HG03025 (cell line): Measurements from ENCODE around the gene FMNL2.

ENCODE experiments used
- ATAC-seq: cut with Tn5 transposase; IDR thresholded peaks from one replicate; pipeline ENCODE4 v1.9.1; 2021; ENCODE audit warnings: mild to moderate bottlenecking, moderate library complexity; ENCODE audit not compliant: unreplicated experiment, low FRiP score

FMNL2 gene

DNA sequence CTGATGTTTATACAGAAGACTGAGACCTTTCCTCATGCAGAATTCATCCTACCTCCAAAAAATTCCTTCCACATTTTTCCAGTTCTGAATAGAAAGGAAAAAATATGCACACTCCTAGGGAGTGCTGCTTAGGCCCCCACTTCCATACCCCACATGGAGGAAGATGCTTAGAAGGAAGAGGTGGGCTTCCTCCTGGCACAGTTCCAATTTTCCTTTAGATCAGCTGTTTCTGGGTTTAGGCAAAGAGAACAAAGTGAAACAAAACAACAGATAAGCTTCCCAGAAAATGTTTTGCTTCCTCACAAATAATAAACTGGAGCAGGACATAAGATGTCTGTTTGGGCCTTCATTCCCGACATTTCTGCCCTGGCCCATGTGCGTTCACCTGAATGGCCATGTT, 209.7 kb downstream of the FMNL2 start:
- ATAC-seq: no peak

DNA sequence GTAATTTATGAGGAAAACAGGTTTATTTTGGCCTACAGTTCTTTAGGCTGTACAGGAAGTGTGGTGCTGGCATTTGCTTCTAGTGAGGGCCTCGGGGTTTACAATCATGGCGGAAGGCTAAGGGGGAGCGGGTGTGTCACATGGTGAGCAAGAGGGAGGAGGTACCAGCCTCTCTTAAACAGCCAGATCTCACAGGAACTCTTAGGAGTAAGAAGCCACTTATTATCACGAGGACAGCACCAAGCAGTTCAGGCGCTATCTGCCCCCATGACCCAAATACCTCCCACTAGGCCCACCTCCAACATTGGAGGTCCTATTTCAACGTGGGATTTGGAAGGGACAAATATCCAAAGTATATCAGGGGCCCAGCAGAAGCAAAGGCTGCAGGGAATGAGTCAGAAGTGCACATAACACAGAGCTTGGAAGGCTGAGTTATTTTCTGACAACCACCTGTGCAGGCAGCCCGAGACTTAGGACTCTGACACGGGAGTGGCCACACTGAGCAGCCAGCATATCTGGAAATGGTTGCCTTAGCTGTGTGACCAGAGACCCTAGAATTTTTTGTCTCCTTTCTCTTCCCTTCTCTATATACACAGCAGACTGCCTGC, 211.4 kb downstream of the FMNL2 start:
- ATAC-seq: no peak

GRCh38 chr2:152548111-152548875, 213.3 kb downstream of the FMNL2 start:
- no peak for ATAC-seq

GRCh38 chr2:152548996-152549395, 214.0 kb downstream of the FMNL2 start:
- no peak for ATAC-seq

DNA sequence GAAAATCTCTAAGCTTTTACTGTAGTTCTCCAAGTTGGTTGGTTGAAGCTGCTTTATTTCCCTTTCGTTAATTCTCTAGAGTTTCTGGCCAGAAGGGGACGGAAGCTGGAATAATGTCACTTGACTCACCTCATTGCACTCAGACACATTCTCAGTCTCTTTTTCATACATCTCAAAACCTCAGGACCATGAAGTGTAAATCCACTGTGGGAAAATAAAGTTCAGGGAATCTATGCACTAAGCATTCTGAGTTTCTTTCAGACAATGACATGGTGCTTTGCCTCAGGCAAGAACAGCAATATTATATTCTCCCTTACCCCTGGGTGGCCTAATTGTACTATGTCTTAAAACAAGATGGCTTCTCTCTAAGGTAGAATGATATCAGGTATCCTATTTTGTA, 214.4 kb downstream of the FMNL2 start:
- no peak for ATAC-seq

- no peak for ATAC-seq
These were observed 215.4 kb downstream of the FMNL2 start for GRCh38 chr2:152550386-152550785.

DNA sequence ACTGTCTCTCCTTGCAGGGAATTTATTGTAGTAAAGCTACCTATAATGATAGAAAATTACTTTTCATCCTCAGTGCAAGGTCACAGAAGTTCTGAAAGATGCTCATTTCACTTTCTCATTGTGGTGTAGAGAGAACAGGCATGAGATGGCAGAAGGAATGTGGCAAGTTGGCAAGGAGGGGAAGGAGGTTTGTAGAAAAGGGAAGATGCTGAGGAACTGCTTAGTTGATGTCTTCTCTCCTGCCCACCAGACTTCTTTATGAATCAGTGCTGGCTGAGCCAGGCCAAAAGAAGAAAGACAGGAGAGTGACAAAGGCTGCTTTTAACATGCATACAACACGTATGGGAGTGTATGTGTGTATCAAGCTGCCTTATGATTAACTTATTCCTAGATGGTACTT, 217.9 kb downstream of the FMNL2 start:
- ATAC-seq: no peak

GRCh38 chr2:152553518-152553917, 218.5 kb downstream of the FMNL2 start:
- ATAC-seq: no peak

DNA sequence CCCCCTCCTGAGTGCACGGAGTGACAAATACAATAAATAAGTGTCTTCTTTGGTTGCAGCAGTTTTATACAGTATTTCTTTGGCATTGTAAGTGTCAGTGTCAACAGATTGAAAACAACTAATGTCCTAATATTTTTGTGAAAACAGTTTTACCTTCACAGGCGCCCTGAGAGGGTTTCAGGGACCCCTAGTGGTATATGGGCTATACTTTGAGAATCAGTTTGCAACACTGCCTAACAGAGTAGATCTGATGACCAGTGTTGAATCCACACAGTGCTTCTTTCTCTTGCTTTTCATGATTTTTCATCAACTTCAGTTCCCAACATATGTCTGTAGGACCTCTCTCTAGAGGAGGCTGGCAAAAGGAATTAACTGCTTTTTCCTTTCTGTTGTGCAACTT, 220.1 kb downstream of the FMNL2 start:
- ATAC-seq: no peak

DNA sequence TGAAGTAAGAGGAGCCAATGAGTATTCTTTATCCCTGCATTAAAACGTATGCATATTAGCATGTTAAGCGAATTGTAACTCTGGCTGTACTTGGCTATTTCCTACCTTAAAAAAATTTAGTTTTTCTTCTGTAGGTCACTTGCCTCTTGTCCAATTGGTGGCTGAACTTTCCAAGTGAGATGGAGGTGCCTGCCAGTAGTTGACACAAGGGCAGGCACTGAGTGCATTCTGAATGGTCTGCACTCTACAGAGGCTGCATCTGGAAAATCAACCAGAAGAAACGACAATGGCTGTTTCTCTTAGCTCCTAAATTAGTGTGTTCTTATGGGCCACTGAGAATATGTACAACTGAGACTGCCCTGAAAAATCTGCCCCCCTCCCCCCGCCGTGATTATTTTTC, 221.5 kb downstream of the FMNL2 start:
- no peak for ATAC-seq

DNA sequence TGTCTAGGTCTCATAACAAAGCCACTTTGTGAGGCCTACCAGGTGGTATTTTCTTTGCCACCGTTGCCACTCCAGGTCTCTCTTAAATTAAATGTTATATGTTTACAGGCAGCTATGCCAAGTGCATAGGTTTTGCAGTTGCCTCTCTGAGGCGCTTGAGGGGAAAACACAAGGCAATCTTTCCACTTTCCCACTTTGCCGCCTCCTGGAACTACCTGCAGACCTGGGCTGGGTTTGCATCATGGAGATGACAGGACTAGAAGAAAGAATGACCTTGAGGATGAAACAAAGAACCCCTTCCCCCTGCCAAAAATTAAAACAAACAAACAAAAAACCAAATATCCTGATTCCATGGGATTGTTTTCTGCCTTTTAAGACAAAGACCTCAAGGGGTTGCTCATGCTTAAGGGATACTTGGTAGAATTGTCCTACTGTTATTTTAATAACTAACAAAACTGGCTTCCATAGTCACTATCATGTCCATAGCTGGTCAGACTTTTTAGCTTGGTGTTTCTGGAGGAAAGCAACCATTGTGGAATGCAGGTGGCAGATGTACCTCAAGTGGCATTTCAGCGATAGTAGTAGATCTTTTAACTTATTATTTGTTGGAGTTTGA, 222.4 kb downstream of the FMNL2 start:
- ATAC-seq: no peak

GRCh38 chr2:152558158-152558984, 223.4 kb downstream of the FMNL2 start:
- no peak for ATAC-seq

- ATAC-seq: no peak
These were observed 224.0 kb downstream of the FMNL2 start for GRCh38 chr2:152559008-152559407.

DNA sequence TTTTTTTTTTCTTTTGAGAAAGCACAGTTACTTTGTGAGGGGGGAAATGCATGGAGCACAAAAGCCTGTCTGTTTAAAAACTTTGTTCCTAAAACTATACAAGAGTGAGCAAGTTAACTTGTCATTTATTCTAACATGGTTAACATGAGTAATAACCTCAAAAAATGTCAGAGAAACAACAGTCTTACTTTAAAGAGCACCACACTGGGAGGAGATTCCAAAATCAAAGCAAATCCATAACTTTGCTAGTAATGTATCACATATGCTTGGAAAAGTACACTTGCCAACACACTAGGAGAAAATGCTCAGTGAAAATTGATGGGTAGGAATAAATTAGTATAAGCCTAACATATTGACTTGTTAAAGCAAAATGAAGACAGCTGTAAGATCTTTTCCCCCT, 225.2 kb downstream of the FMNL2 start:
- no peak for ATAC-seq

GRCh38 chr2:152560873-152561595, 226.1 kb downstream of the FMNL2 start:
- ATAC-seq: no peak

- ATAC-seq: no peak
These were observed 227.4 kb downstream of the FMNL2 start for GRCh38 chr2:152562198-152562884.

- no peak for ATAC-seq
These were observed 228.8 kb downstream of the FMNL2 start for GRCh38 chr2:152563764-152564163.

GRCh38 chr2:152564754-152565551, 230.0 kb downstream of the FMNL2 start:
- ATAC-seq: peak; percentile 86
